OCI-LY1 (cell line): ENCODE results near the gene PTF1A.

Experiments used
- EZH2 ChIP-seq: fragments of 200-600 bp; sonication (generic), shearing (Covaris generic); IDR thresholded peaks from 2 replicates; pipeline ENCODE4 v1.8.0; 2017; ENCODE audit warnings: borderline replicate concordance, mixed run types, mild to moderate bottlenecking, antibody characterized with exemption, low read length, moderate library complexity, mixed read lengths
- TF ChIP-seq, protein P1 (sequence below): fragments of 200-600 bp; sonication (generic), shearing (Covaris generic); IDR thresholded peaks from 2 replicates; pipeline ENCODE4 v1.5.1; 2017; ENCODE audit warnings: mild to moderate bottlenecking, antibody characterized with exemption, low read length, moderate library complexity, mixed read lengths

DNA sequence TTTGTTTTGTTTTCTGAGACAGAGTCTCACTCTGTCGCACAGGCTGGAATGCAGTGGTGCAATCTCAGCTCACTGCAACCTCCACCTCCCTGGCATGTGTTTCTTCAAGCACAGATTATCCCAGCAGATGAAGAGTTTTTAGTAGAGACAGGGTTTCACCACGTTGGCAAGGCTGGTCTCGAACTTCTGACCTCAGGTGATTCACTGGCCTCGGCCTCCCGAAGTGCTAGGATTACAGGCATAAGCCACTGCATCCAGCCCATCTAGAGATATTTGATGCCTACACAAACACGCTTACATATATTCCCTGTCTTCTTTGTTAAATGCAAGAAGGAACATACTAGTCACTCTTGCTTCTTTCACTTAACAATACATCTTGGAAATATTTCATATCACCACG, 5.9 kb upstream of the PTF1A start:
- no peak for TF ChIP-seq EZH2
- TF ChIP-seq, protein P1, sequence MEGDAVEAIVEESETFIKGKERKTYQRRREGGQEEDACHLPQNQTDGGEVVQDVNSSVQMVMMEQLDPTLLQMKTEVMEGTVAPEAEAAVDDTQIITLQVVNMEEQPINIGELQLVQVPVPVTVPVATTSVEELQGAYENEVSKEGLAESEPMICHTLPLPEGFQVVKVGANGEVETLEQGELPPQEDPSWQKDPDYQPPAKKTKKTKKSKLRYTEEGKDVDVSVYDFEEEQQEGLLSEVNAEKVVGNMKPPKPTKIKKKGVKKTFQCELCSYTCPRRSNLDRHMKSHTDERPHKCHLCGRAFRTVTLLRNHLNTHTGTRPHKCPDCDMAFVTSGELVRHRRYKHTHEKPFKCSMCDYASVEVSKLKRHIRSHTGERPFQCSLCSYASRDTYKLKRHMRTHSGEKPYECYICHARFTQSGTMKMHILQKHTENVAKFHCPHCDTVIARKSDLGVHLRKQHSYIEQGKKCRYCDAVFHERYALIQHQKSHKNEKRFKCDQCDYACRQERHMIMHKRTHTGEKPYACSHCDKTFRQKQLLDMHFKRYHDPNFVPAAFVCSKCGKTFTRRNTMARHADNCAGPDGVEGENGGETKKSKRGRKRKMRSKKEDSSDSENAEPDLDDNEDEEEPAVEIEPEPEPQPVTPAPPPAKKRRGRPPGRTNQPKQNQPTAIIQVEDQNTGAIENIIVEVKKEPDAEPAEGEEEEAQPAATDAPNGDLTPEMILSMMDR, result no peak
